ENCODE results near the gene PYY. TPM values are rescaled to one million over a fixed set of nuclear protein-coding genes. Genes with fewer than 3 reads are reported as not detected.
"Not testable (repeated sequence)": the region's sequence is repeated elsewhere in the genome, so short reads cannot be mapped to it uniquely, and the experiment has no call there.

PYY gene
- total RNA-seq (not detected), polyA plus RNA-seq (1 to 10 TPM in 1 of 2 donors, under 1 TPM in 1; 0.20 to 1.1 TPM)
- long read RNA-seq, donor 1 = 0 reads
- long read RNA-seq, donor 2, partial matches to known transcripts = 0 of 1 reads
- long read RNA-seq, donor 2, other reads (novel, unspliced or antisense) = 1 of 1 reads

- DNase-seq (no peak), ATAC-seq (ENCODE audit: low FRiP score) (no peak)
- H3K4me3 ChIP-seq (ENCODE audit: low read length in 2 of 2) = no peak within 1 kb of the TSS
- H3K4me1 ChIP-seq (ENCODE audit: control insufficient read depth in 1 of 2, insufficient read depth in 2 of 2, low read length in 2 of 2) = no peaks in the 10 kb centered on the region
- no peak within 1 kb of the TSS for H3K27ac ChIP-seq (ENCODE audit: low read depth in 1 of 2, low read length in 2 of 2)
- no peaks in the 10 kb centered on the region for H3K27me3 ChIP-seq (ENCODE audit: control insufficient read depth in 1 of 2, insufficient read depth in 2 of 2, low read length in 1 of 2)
- intact Hi-C loops (cut with DNase I) = no loop called here
- no peaks in the 10 kb centered on the region for H3K9me3 ChIP-seq (ENCODE audit: control insufficient read depth, low read length)
- WGBS, 2 donors = 48 to 54% methylated on average over 9 to 11 of the region's 11 CpGs
- H3K36me3 ChIP-seq (ENCODE audit: control insufficient read depth in 1 of 2, insufficient read depth in 2 of 2, low read length in 1 of 2) = no peaks in the 10 kb centered on the region
These were observed at the start of gene PYY for GRCh38 chr17:43953746-43954145. Gene PYY (minus strand): TSS chr17:43953940. CDS start chr17:43953483, 457 bp downstream.

DNA sequence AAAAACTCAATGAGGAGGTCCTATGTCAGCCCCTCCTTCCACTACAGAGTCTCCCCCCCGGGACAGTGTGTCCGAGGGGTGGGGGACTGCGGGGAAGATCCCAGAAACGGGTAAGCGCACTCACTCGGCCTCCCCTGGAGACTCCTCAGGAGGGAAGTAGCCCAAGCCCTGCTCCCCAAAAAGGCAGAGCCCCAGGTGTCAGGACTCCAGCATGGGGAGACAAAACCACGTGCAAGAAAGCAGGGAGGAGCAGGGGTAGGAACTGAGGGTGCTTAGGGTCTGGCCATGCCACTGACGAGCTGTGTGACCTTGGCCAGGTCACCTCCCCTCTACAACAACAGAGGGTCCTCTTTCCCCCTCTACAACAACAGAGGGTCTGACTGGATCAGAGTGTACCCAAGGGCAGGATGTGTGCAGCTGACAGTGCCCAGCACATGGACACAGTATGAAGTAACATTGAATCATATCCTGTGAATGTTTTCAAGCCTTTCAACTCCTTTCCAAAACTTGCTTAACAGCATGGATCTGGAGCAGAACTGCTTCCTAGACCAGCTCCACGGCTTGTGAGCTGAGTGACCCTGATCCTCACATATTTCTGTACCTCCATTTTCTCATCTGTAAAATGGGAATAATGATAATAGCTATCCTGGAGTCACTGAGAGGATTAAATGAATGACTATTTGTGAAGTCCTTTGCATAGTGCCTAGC lies 48.6 kb upstream of the PYY start:
- Histone ChIP-seq H3K27me3 (ENCODE audit: control insufficient read depth in 1 of 2, insufficient read depth in 2 of 2, low read length in 1 of 2) (peaks cover 0 to 2% of the 10 kb centered on the region in 2 donors), H3K36me3 (ENCODE audit: control insufficient read depth in 1 of 2, insufficient read depth in 2 of 2, low read length in 1 of 2) (no peaks in the 10 kb centered on the region), H3K27ac (ENCODE audit: low read depth in 1 of 2, low read length in 2 of 2) (no peak overlapping the region), H3K4me1 (ENCODE audit: control insufficient read depth in 1 of 2, insufficient read depth in 2 of 2, low read length in 2 of 2) (no peaks in the 10 kb centered on the region), H3K9me3 (ENCODE audit: control insufficient read depth, low read length) (no peaks in the 10 kb centered on the region), H3K4me3 (ENCODE audit: low read length in 2 of 2) (no peak overlapping the region)
- 58 to 62% methylated on average over 9 of the region's 9 CpGs for WGBS, 2 donors
- intact Hi-C loops (cut with DNase I) = no loop called here
- DNase-seq (no peak), ATAC-seq (ENCODE audit: low FRiP score) (no peak)

DNA sequence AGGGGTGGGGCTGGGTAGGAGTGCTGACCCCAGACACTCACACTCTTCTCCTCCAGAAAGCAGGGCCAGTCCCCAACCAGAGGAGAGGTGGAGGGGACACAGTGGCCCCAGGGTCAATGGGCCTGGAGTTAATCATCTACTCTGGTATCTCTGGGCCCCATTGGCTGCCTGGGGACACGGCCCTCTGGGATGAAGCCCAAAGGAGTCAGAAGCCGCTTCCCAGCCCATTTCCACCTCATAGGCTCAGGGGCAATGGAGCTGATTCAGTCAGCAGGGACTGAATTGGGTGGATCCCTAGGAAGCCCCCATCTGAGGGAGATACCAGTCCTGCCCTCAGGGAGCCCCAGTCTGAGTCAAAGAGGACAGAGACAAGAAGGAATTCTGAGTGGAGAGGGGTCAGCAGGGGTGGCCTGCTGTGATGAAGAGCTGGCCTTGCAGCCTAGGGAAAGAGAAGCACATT lies 47.8 kb upstream of the PYY start:
- intact Hi-C loops (cut with DNase I) = no loop called here
- H3K36me3 ChIP-seq (ENCODE audit: control insufficient read depth in 1 of 2, insufficient read depth in 2 of 2, low read length in 1 of 2) = no peaks in the 10 kb centered on the region
- no peaks in the 10 kb centered on the region for H3K9me3 ChIP-seq (ENCODE audit: control insufficient read depth, low read length)
- H3K4me3 ChIP-seq (ENCODE audit: low read length in 2 of 2) = no peak overlapping the region
- no peak for ATAC-seq (ENCODE audit: low FRiP score)
- H3K27ac ChIP-seq (ENCODE audit: low read depth in 1 of 2, low read length in 2 of 2) = no peak overlapping the region
- DNase-seq = no peak
- 90 to 96% methylated on average over 2 of the region's 2 CpGs for WGBS, 2 donors
- H3K27me3 ChIP-seq (ENCODE audit: control insufficient read depth in 1 of 2, insufficient read depth in 2 of 2, low read length in 1 of 2) = peaks cover 0 to 2% of the 10 kb centered on the region in 2 donors
- no peaks in the 10 kb centered on the region for H3K4me1 ChIP-seq (ENCODE audit: control insufficient read depth in 1 of 2, insufficient read depth in 2 of 2, low read length in 2 of 2)

- no peaks in the 10 kb centered on the region for H3K36me3 ChIP-seq (ENCODE audit: control insufficient read depth in 1 of 2, insufficient read depth in 2 of 2, low read length in 1 of 2)
- no peak for DNase-seq
These were observed 47.2 kb upstream of the PYY start for GRCh38 chr17:44000871-44001460.

DNA sequence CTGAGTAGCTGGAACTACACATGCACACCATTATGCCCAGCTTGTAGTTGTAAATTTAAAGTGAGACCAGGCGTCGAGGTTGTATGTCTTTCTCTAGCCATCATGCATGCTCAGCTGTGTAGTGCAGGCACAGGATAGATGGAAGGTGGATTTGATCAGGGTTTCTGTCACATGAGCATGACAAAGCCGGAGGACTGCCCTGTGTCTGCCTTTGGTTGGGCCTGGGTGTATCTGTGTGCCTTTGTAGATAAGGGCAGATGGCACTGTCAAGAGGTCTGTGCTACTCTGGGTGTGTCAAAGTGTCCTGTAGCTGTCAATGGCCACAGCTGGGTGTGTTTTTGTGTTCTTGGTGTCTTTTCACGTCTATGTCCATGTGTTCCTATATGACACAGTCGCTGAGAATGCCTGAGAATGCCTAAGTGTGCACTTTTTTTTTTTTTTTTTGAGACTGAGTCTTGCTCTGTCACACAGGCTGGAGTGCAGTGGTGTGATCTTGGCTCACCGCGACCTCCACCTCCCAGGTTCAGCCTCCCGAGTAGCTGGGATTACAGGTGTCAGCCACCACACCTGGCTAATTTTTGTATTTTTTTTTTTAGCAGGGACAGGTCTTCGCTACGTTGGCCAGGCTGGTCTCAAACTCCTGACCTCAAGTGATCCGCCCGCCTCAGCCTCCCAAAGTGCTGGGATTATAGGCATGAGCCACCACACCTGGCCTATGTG lies 46.6 kb upstream of the PYY start:
- WGBS, 2 donors = 79 to 84% methylated on average over 12 of the region's 12 CpGs
- no peaks in the 10 kb centered on the region for H3K36me3 ChIP-seq (ENCODE audit: control insufficient read depth in 1 of 2, insufficient read depth in 2 of 2, low read length in 1 of 2)
- DNase-seq (no peak), ATAC-seq (ENCODE audit: low FRiP score) (no peak)
- intact Hi-C loops (cut with DNase I) = no loop called here
- H3K27me3 ChIP-seq (ENCODE audit: control insufficient read depth in 1 of 2, insufficient read depth in 2 of 2, low read length in 1 of 2) = peaks cover 0 to 2% of the 10 kb centered on the region in 2 donors
- no peak overlapping the region for H3K27ac ChIP-seq (ENCODE audit: low read depth in 1 of 2, low read length in 2 of 2)
- H3K4me3 ChIP-seq (ENCODE audit: low read length in 2 of 2) = no peak overlapping the region
- no peaks in the 10 kb centered on the region for H3K4me1 ChIP-seq (ENCODE audit: control insufficient read depth in 1 of 2, insufficient read depth in 2 of 2, low read length in 2 of 2)
- H3K9me3 ChIP-seq (ENCODE audit: control insufficient read depth, low read length) = no peaks in the 10 kb centered on the region

More at GRCh38 chr17:44000871-44001460, 47.2 kb upstream of the PYY start:
- Histone ChIP-seq H3K9me3 (ENCODE audit: control insufficient read depth, low read length) (no peaks in the 10 kb centered on the region), H3K27me3 (ENCODE audit: control insufficient read depth in 1 of 2, insufficient read depth in 2 of 2, low read length in 1 of 2) (peaks cover 0 to 2% of the 10 kb centered on the region in 2 donors), H3K4me3 (ENCODE audit: low read length in 2 of 2) (no peak overlapping the region), H3K27ac (ENCODE audit: low read depth in 1 of 2, low read length in 2 of 2) (no peak overlapping the region), H3K4me1 (ENCODE audit: control insufficient read depth in 1 of 2, insufficient read depth in 2 of 2, low read length in 2 of 2) (no peaks in the 10 kb centered on the region)
- ATAC-seq (ENCODE audit: low FRiP score) = no peak
- WGBS, 2 donors = 77 to 78% methylated on average over 6 of the region's 6 CpGs
- intact Hi-C loops (cut with DNase I) = no loop called here

- Histone ChIP-seq H3K4me1 (ENCODE audit: control insufficient read depth in 1 of 2, insufficient read depth in 2 of 2, low read length in 2 of 2) (no peaks in the 10 kb centered on the region), H3K4me3 (ENCODE audit: low read length in 2 of 2) (no peak overlapping the region), H3K9me3 (ENCODE audit: control insufficient read depth, low read length) (no peaks in the 10 kb centered on the region), H3K27me3 (ENCODE audit: control insufficient read depth in 1 of 2, insufficient read depth in 2 of 2, low read length in 1 of 2) (peaks cover 0 to 2% of the 10 kb centered on the region in 2 donors), H3K27ac (ENCODE audit: low read depth in 1 of 2, low read length in 2 of 2) (no peak overlapping the region), H3K36me3 (ENCODE audit: control insufficient read depth in 1 of 2, insufficient read depth in 2 of 2, low read length in 1 of 2) (no peaks in the 10 kb centered on the region)
- intact Hi-C loops (cut with DNase I) = loop anchor here in 1 of 2 donors (10.0 kb wide), 1 partner anchor 124 kb away; no protein-coding TSS in a partner anchor
- DNase-seq (no peak), ATAC-seq (ENCODE audit: low FRiP score) (no peak)
- WGBS, 2 donors = 79 to 90% methylated on average over 4 of the region's 4 CpGs
These were observed 45.3 kb upstream of the PYY start for GRCh38 chr17:43999024-43999423.

DNA sequence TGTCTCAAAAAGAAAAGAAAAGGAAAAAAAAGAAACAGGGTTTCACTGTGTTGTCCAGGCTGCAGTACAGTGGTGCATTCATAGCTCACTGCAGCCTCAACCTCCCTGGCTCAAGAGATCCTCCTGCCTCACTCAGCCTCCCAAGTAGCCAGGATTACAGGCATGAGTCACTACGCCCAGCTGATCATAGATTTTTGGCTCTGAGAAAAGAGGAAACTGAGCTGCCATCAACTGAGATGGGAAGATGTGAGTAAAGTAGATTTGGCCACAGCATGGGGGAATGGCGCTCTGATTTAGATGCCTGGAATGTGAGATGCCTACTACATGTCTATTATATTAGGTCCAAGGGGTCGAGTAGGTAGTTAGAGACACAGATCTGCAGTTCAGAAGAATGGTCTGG lies 44.8 kb upstream of the PYY start:
- intact Hi-C loops (cut with DNase I) = loop anchor here in 1 of 2 donors (10.0 kb wide), 1 partner anchor 124 kb away; no protein-coding TSS in a partner anchor
- ATAC-seq (ENCODE audit: low FRiP score) (no peak), DNase-seq (no peak)
- H3K4me3 ChIP-seq (ENCODE audit: low read length in 2 of 2) = no peak overlapping the region
- H3K27ac ChIP-seq (ENCODE audit: low read depth in 1 of 2, low read length in 2 of 2) = no peak overlapping the region
- no peaks in the 10 kb centered on the region for H3K4me1 ChIP-seq (ENCODE audit: control insufficient read depth in 1 of 2, insufficient read depth in 2 of 2, low read length in 2 of 2)
- peaks cover 0 to 2% of the 10 kb centered on the region in 2 donors for H3K27me3 ChIP-seq (ENCODE audit: control insufficient read depth in 1 of 2, insufficient read depth in 2 of 2, low read length in 1 of 2)
- no peaks in the 10 kb centered on the region for H3K36me3 ChIP-seq (ENCODE audit: control insufficient read depth in 1 of 2, insufficient read depth in 2 of 2, low read length in 1 of 2)
- WGBS, 2 donors = 73 to 74% methylated on average over 3 of the region's 3 CpGs
- no peaks in the 10 kb centered on the region for H3K9me3 ChIP-seq (ENCODE audit: control insufficient read depth, low read length)

DNA sequence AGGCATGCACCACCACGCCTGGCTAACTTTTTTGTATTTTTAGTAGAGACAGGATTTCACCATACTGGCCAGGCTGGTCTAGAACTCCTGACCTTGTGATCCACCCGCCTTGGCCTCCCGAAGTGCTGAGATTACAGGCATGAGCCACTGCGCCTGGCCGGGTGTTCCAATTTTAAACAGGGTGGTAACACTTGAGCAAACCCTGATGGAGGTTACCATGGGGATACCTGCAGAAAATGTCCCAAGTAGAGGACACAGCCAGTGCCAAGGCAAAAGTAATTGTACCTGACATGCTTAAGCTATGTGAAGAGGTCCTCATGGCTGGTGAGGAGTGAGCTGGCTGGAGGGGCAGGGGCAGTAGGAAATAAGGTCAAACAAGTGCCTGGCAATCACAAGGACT lies 43.4 kb upstream of the PYY start:
- not testable (repeated sequence) for H3K4me1 ChIP-seq (ENCODE audit: control insufficient read depth in 1 of 2, insufficient read depth in 2 of 2, low read length in 2 of 2); H3K36me3 ChIP-seq (ENCODE audit: control insufficient read depth in 1 of 2, insufficient read depth in 2 of 2, low read length in 1 of 2); H3K9me3 ChIP-seq (ENCODE audit: control insufficient read depth, low read length); H3K4me3 ChIP-seq (ENCODE audit: low read length in 2 of 2); H3K27ac ChIP-seq (ENCODE audit: low read depth in 1 of 2, low read length in 2 of 2); H3K27me3 ChIP-seq (ENCODE audit: control insufficient read depth in 1 of 2, insufficient read depth in 2 of 2, low read length in 1 of 2); ATAC-seq (ENCODE audit: low FRiP score); DNase-seq
- intact Hi-C loops (cut with DNase I) = loop anchor here in 1 of 2 donors (10.0 kb wide), 1 partner anchor 122 kb away; no protein-coding TSS in a partner anchor
- 88% methylated on average over 5 of the region's 5 CpGs for WGBS, 2 donors
